Measurements from ENCODE around the gene FAM124A. TPM values are rescaled to one million over a fixed set of nuclear protein-coding genes. Genes with fewer than 3 reads are reported as not detected.
A peak's percentile ranks its signal among the peaks of the same experiment; 100 is the strongest.

Gene FAM124A
- total RNA-seq, 1 donor from 2014 or later = 3.7 TPM

DNA sequence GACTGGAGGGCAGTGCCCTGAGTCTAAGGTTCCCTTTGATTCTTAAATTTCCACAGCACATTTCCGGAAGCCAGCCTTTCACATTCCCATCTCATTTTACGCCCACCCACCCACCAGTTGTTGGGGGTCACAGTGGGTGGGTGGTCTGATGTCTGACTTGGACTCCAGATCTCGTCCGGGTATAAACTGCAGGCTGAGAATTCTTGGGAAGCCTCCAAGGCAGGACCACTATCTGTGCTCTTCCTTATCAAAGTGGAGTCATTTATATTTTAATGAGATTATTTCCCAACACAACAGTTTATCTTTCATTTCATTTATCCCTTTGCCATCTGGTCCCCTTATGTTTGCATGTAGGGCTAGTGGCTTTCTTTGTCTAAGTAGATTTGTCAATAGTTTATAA lies 3.6 kb upstream of the FAM124A start:
- no peaks in the 10 kb centered on the region for H3K9me3 Mint-ChIP-seq
- H3K4me3 Mint-ChIP-seq = no peak overlapping the region
- DNase-seq (ENCODE audit: low read depth, low spot score) = no peak
- peaks cover 8% of the 10 kb centered on the region for H3K4me1 Mint-ChIP-seq
- H3K27ac Mint-ChIP-seq (ENCODE audit: unreplicated experiment) = no peak overlapping the region
- TF ChIP-seq, protein P1, sequence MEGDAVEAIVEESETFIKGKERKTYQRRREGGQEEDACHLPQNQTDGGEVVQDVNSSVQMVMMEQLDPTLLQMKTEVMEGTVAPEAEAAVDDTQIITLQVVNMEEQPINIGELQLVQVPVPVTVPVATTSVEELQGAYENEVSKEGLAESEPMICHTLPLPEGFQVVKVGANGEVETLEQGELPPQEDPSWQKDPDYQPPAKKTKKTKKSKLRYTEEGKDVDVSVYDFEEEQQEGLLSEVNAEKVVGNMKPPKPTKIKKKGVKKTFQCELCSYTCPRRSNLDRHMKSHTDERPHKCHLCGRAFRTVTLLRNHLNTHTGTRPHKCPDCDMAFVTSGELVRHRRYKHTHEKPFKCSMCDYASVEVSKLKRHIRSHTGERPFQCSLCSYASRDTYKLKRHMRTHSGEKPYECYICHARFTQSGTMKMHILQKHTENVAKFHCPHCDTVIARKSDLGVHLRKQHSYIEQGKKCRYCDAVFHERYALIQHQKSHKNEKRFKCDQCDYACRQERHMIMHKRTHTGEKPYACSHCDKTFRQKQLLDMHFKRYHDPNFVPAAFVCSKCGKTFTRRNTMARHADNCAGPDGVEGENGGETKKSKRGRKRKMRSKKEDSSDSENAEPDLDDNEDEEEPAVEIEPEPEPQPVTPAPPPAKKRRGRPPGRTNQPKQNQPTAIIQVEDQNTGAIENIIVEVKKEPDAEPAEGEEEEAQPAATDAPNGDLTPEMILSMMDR (conservative IDR thresholded peaks at IDR 0.05) = no peak
- peaks cover 44% of the 10 kb centered on the region for H3K27me3 Mint-ChIP-seq (ENCODE audit: low read depth)
- H3K36me3 Mint-ChIP-seq (ENCODE audit: low read depth) = no peaks in the 10 kb centered on the region

DNA sequence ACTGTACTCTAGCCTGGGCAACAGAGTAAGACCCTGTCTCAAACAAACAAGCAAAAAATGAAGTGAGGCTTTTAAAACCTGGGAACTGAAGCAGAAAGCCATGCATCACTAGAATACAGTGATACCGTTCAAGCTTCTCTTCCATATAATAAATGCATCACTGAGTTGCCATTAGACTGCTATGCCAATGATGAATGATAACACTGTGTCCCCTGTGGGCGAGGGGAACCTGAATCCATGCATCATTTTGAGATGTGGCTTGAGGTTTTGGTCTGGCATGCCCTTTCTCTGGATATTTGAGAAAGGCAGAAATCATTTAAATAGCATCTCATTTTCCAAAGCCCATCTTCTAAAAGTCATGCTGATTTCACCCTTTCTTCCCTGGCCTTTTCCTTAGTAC lies 1.5 kb upstream of the FAM124A start:
- H3K9me3 Mint-ChIP-seq = no peaks in the 10 kb centered on the region
- H3K27ac Mint-ChIP-seq (ENCODE audit: unreplicated experiment) = no peak overlapping the region
- no peak for DNase-seq (ENCODE audit: low read depth, low spot score)
- H3K4me3 Mint-ChIP-seq = peak overlapping the region; percentile 86
- H3K27me3 Mint-ChIP-seq (ENCODE audit: low read depth) = peaks cover 47% of the 10 kb centered on the region
- peaks cover 11% of the 10 kb centered on the region for H3K4me1 Mint-ChIP-seq
- peaks cover 3% of the 10 kb centered on the region for H3K36me3 Mint-ChIP-seq (ENCODE audit: low read depth)
- TF ChIP-seq, protein P1 (conservative IDR thresholded peaks at IDR 0.05) = no peak

DNA sequence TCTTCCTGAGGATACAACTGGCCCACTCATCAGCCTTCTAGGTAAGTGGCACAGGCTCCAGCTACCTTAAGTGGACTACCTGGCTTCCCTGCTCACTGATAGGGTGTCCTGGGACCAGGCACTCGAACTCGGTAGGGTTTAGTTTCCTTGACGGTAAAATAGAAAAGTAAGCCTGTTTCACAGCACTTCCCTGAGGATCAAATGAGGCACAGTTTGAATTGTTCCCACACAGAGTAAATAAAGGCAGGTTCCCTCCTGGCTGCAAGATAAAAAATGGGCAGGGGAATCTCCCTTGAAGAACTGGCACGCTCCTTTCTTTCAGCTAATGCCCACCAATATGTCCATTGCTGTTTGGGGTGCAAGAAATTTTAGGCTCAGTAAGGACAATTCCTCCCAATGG lies 1.1 kb upstream of the FAM124A start:
- no peak for DNase-seq (ENCODE audit: low read depth, low spot score)
- TF ChIP-seq, protein P1 (conservative IDR thresholded peaks at IDR 0.05) = no peak
- Mint-ChIP-seq H3K9me3 (no peaks in the 10 kb centered on the region), H3K4me3 (peak overlapping the region; percentile 86), H3K27ac (ENCODE audit: unreplicated experiment) (no peak overlapping the region), H3K36me3 (ENCODE audit: low read depth) (peaks cover 3% of the 10 kb centered on the region), H3K27me3 (ENCODE audit: low read depth) (peaks cover 47% of the 10 kb centered on the region), H3K4me1 (peaks cover 11% of the 10 kb centered on the region)

DNA sequence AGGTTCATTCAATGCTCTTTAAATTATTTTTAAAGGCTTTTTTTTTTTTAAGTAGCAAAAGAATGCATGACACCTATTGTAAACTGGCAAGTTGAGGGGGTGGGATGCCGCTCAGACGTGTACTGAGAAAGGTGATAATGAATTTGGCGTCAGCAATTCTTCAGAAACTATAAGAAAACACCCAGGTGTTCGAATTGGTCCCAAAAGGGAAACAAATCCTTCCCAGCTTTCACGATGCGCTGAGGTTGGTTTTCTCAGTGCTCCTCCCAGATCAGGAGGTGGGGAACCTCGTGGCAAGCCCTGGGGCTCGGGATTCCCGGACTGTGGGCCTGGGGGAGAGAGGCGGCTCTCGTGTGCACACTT lies 543 bp upstream of the FAM124A start:
- Mint-ChIP-seq H3K27me3 (ENCODE audit: low read depth) (peaks cover 47% of the 10 kb centered on the region), H3K27ac (ENCODE audit: unreplicated experiment) (no peak overlapping the region)

DNA sequence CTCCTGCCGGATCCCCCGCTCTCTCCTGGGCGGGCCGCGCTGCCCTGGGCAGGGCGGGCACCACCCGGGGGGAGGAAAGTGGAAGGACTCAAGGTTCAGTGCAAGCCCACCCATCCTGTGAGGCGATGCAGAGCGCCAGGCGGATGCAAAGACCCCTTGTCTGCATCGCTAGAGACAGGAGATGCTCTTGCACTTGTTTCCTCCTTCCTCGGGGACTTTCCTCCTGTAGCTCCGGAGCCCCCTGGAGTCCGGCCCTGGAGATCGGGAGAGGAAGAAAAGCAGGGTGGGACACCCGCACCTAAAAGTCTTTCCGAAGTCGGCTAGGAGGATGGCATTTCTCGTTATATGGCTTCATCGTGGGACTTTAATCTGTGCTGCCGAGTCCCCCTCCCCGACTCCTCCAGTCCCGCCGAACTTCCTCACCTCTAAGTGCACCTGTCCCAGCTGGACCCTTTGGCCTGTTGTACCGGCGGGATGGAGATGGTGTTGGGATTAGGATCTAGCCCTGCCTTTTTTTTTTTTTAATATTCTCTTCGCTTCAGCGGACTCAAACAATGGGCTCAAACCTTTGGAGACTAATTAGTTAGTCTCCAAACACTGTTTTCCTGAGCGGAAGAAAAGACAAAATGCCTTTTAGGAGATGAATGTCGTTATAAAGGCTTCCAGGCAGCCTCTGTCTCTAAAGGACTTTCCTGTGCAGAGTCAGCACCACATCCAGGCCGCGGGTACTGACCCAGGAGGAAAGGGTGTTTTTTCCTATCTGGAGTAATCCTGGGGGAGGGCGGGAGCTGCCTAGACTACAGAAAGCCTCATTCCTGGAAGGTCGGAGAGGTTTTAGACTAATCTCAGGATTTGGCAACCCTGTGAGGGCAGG lies 725 bp downstream of the FAM124A start:
- Mint-ChIP-seq H3K36me3 (ENCODE audit: low read depth) (peaks cover 3% of the 10 kb centered on the region), H3K9me3 (no peaks in the 10 kb centered on the region), H3K27me3 (ENCODE audit: low read depth) (peaks cover 47% of the 10 kb centered on the region), H3K4me1 (peaks cover 11% of the 10 kb centered on the region), H3K4me3 (peak overlapping the region; percentile 92), H3K27ac (ENCODE audit: unreplicated experiment) (no peak overlapping the region)
- TF ChIP-seq, protein P1 (conservative IDR thresholded peaks at IDR 0.05) = no peak
- peak; percentile 37 for DNase-seq (ENCODE audit: low read depth, low spot score)

More for the DNA sequence above, 543 bp upstream of the FAM124A start:
- Mint-ChIP-seq H3K4me3 (peak overlapping the region; percentile 86), H3K9me3 (no peaks in the 10 kb centered on the region), H3K36me3 (ENCODE audit: low read depth) (peaks cover 3% of the 10 kb centered on the region), H3K4me1 (peaks cover 11% of the 10 kb centered on the region)
- TF ChIP-seq, protein P1 (conservative IDR thresholded peaks at IDR 0.05) = no peak
- DNase-seq (ENCODE audit: low read depth, low spot score) = no peak
